ENCODE measurements around the gene NAGLU.

- TF ChIP-seq POLR2A (IDR thresholded peaks at IDR 0.05; ENCODE audit: low read length) (no peak), GATA1 (IDR thresholded peaks at IDR 0.05; ENCODE audit: low read depth, low read length) (no peak)
Observed at GRCh38 chr17:42526031-42526444, 10.0 kb upstream of the NAGLU start.
